GM21381 (cell line): ENCODE measurements around the gene C17orf58.
"Not testable (repeated sequence)": the region's sequence is repeated elsewhere in the genome, so short reads cannot be mapped to it uniquely, and the experiment has no call there.

Experiments
- ATAC-seq: cut with Tn5 transposase; IDR thresholded peaks from one replicate; pipeline ENCODE4 v1.9.1; 2021; ENCODE audit warnings: mild to moderate bottlenecking, moderate library complexity; ENCODE audit not compliant: unreplicated experiment

C17orf58 gene

DNA sequence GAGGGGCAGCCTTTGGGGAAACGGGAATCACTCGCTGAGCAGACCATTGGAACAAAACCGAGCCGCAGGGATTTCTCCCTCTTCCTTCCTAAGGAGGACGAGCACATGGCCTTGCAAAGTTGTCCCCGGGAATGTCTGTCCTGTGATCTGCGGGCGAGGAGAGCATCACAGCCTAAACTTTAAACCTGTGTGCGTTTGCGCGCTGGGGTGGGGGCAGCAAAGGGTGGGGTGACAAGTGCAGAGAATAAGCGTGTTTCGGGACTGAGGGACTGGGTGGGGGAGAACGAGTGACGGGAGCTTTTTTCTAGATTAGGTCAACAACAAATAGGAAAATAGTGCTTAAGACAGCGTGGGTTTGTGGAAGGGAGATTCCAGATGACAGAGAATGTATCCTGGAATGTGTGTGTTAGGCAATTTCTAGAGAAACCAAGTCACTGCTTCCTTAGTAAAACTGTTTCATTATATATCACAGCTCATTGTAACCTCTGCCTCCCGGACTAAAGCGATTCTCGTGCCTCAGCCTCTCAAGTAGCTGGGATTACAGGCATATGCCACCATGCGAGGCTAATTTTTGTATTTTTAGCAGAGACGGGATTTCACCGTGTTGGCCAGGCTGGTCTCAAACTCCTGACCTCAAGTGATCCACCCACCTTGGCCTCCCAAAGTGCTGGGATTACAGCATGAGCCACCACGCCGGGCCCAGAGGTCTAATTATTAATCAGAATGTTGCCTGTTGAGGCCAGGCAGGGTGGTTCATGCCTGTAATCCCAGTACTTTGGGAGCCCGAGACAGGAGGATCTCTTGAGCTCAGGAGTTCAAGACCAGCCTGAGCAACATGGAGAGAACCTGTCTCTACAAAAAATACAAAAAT, at the start of gene C17orf58:
Gene C17orf58 (minus strand): TSS at position 169 of the 871 bp plus-strand sequence. CDS start 271 bp downstream, outside the sequence.
- ATAC-seq = not testable (repeated sequence)

DNA sequence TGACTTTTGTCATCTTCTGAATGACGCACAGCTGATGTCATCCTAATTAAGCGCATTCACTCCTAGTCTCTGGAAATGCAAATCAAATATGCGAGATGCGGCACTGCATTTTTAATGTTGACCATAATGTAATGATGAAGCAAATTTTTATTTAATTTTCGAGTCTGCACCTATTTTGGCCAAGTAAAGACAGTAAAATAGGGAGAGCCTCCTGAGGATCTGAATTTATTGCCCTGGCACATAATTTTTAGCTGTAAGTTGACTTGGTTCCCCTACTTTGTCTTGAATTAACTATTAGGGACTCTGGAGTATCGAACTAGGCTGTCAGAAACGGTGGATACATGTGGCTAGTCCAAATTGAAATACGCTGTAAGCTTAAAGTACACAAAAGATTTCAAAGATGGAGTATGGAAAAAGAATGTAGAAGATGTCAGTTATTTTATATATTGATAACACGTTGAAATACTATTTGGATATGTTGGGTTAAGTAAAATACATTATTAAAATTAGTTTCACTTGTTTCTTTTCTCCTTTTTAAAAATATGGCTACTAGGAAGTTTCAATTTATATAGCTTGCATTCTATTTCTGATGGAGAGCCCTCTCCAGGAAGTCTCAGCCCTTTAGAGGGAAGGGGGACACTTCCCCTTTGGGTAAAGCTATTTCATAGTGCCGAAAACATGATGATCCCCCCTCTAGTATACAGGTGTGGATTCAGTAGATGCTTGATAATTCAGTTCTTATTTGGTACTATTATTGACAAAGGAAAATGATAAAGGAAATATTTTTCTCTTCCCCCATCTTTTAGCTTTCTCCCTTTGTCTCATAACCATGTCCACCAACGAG, 40.3 kb upstream of the C17orf58 start:
- no peak for ATAC-seq

DNA sequence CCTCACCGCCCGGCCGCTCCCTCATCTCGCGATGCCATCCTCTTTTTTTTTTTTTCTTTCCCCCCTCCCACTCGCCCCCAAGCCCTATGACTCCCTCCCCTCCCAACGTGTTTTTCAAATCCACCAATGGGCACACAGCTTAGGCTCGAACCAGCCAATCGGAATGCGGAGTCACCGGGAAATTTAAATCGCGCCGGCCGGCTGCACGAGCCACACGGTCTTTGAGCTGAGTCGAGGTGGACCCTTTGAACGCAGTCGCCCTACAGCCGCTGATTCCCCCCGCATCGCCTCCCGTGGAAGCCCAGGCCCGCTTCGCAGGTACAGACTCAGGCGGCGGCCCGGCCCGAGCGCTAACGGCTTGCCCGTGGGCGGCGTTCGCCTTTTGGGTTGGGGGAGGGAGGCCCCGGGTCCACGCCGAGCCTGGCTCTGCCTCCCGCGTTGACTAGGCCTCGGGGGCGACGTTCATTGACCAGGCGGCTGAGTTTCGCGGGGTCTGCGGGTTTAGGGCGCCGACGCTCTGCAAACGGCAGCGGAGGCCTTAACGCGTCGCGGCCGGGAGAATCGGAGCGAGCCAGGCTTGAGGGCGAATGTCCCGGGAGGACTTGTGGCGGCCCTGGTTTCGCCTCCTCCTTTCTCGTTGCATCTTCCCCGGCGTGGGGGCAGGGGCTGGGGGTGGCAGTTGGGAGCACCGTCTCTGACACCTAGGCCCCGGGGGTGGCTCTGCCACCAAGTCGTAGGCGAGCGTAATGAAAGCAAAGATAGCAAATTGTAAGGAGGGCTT, 39.4 kb upstream of the C17orf58 start, which contains the start of gene KPNA2:
Gene KPNA2 (plus strand): TSS at position 213 of the 781 bp plus-strand sequence. CDS start 1,398 bp downstream, outside the sequence.
- peak; percentile 86 for ATAC-seq

DNA sequence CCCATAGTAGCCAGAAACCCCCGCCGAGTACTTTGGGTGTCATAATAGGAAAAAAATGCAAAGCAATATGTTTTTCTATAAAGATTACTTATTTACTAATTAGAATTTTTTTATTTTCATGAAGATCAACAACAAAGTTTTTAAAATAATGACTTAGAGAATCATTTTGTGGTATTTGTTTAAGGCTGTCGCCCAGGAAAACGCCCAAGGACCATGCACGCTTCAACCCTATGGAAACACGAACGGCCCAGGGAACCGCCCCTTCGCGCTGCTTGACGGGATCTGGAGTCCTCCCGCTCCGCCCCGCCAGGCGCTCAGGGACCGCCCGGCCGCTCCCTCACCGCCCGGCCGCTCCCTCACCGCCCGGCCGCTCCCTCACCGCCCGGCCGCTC, 38.9 kb upstream of the C17orf58 start:
- ATAC-seq = peak; percentile 87

DNA sequence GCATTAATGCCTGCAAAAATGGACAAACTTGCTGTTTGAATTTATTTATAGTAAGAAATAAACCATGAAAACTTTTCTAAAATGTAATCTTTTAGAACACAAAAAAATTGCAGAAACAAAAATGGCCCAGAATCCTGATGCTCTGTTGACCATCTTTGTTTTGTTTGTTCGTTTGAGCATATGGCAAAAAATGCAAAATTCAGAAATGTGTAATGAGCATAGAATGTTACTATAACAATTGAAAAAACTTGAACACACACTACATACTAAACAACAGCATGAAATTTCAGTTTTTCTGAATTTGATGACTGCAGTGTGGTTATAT, 38.1 kb upstream of the C17orf58 start:
- ATAC-seq = no peak

DNA sequence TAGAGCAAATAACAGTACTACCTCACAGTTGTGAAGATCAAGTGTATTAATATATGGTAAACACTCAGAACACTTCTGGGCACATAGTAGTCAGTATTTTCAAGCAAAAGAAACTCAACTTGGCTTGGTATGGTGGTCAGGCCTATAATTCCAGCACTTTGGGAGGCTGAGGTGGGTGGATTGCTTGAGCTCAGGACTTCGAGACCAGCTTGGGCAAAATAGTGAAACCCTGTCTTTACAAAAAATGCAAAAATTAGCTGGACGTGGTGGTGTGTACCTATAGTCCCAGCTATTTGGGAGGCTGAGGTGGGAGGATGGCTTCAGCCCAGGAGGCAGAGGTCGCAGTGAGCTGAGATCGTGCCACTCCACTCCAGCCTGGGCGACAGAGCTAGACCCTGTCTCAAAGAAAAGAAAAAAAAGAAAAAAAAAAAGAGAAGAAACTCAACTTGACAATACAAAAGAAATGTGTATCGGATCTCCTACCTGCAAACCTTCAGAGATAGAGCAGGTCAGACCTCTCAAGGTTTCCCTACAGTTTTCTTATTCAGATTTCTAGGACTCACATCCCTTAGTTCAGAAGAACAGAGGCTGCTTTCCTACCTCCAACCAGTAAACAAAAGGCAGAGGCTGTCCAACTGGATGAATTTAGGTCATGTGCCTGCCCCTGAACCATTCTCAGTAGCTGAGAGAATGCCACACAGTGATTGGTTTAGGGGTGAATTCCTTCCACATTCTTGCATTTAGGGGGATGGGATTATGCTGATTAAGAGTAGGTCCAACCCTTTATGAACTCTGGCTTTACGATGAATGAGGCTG, 37.6 kb upstream of the C17orf58 start:
- no peak for ATAC-seq

DNA sequence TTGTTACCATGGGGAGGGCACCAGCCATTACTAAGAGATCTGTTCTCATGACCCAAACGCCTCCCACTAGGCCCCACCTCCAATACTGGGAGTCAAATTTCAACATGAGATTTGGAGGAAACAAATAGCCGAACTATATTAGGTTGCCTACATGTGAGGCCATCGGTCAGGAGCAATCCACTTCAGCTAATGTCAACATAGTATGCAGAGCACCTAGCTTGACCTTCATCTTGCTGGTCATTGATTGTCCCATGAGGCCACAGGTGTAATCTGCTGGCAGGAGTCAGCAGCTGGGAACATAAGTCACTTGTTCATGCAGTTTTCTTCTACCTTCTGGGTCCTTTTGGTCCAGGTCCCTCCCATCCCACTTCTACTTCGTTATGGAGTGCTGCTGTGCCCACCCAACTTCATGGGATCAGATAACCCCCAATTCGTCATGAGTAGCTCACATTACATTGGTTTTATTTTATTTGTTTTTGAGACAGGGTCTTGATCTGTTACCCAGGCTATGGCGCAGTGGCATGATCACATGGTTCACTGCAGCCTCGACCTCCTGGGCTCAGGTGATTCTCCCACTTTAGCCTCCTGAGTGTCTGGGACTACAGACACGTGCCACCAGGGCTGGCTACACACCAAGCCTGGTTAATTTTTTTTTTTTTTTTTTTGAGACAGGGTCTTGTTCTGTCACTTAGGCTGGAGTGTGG, 33.4 kb upstream of the C17orf58 start:
- no peak for ATAC-seq

DNA sequence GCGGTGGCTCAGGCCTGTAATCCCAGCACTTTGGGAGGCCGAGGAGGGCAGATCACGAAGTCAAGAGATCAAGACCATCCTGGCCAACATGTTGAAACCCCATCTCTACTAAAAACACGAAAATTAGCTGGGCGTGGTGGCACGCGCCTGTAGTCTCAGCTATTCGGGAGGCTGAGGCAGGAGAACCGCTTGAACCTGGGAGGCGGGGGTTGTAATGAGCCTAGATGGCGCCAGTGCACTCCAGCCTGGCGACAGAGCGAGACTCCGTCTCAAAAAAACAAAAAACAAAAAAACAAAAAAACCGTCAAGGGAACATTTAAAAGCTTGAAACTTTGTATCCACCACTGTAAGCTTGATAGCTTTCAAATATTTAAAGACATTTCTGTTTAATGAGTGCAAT, 26.3 kb upstream of the C17orf58 start:
- not testable (repeated sequence) for ATAC-seq

DNA sequence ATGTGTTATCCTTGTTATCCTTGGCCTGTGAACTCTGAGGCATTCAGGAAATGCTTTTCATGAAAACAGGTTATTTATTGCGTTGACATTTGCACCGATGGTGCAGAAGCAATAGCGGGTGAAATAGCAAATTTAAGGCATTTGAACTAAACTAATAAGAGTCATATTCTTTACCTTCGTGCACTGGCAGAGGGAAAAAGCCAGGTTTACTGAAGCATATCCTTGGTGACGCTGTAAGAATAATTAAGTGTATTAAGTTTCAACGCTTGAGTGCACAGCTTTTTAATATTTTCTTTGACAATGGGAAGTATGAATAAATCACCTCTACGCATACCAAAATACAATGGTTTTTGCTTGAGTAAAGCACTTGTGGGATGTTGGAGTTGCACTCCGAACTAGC, 25.7 kb upstream of the C17orf58 start:
- ATAC-seq = no peak

DNA sequence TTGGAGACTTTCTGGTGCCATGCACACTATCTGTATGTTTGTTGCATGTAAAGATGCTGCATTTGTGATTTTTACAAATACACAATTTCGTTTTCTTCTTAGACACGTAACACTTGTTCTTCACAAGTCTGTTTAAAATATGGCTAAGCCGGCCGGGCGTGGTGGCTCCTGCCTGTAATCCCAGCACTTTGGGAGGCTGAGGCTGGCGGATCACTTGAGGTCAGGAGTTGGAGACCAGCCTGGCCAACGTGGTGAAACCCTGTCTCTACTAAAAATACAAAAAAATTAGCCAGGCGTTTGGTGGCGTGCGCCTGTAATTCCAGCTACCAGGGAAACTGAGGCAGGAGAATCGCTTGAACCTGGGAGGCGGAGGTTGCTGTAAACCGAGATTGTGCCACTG, 24.5 kb upstream of the C17orf58 start:
- ATAC-seq = not testable (repeated sequence)

DNA sequence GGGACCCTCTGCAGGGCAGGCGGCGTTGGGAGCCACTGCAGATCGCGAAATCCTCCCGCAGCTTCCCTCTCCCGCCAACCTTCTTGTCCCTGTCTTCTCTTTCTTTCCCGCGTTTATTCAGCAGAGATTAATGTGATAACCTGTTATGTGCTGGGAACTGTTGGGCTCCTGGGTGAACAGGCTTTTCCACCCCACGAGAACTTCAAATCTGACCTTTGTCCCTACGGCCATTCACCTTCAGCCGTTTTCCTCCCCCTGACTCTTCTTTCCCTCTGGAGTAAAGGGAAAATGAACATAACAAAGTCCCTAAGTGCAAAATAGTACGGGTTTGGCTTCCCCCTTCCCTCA, 24.1 kb upstream of the C17orf58 start:
- ATAC-seq = peak; percentile 18

DNA sequence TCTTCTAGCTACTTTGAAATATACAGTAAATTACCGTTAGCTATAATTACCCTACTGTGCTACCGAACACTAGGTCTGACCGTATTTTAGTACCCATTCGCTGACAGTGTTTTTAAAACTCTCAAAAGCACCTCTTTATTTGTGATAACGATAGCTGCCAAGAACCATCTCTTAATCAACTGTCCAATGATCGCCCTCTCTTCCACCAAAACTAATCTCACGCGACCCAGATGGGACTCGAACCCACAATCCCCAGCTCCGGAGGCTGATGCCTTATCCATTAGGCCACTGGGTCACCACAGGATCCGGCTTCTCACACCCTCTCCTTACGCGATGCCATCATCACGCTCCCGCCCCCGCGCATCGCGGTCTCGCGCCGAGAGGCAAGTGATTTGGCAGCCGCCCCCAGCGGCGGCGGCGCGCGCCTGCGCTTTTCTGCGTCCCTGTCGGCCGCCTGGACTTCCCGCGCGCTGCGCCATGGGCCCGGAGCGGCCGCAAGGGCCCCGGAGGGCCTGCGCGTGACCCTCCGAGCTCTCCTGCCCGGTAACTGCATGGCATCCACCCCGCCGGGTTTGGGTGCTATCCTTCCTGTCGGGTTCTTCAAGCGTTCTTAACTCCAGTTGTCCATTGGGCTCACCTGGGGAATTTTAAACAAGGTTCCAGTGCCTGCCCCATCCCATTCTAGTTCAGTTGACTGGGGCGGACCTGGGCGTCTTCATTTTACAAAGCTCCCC, 23.6 kb upstream of the C17orf58 start:
- ATAC-seq = peak; percentile 95

DNA sequence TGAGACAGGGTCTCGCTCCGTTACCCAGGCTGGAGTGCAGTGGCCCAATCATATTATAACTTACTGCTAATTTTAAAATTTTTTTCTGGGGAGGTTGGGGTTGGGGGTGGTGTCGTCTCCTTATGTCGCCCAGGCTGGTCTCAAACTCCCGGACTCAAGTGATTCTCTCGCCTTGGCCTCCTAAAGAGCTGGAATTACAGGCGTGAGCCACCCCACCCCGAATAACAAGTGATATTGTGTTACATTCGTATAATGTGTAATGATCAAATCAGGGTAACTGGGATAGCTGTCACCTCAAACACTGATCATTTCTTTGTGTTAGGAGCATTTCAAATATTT, 23.0 kb upstream of the C17orf58 start:
- no peak for ATAC-seq

DNA sequence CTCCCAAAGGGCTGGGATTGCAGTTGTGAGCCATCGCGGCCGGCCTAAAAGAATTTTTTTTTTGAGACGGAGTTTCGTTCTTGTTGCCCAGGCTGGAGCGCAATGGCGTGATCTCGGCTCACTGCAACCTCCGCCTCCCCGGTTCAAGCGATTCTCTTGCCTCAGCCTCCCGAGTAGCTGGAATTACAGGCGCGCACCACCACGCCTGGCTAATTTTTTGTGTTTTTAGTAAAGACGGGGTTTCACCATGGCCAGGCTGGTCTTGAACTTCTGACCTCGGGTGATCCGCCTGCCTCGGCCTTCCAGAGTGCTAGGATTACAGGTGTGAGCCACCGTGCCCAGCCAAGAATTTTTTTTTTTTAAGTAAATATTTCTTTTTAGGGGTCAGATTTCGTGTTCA, 22.2 kb upstream of the C17orf58 start:
- ATAC-seq = not testable (repeated sequence)

DNA sequence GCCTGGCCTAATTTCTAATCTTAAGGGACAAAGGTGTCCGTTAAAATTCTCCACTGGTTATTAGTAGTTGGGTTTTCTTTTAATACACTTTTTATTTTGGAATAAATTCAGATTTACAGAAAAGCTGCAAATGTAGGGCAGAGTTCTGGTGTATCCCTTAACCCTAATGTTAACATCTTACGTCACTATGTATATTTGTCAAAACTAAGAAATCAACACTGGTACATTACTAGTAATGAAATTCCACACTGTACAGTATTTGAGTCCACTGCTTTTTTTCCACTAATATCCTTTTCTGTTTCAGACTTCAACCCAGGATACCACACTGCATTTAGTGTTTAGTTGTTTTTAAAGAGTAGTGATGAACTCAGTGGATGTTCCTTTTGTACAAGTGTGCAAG, 20.6 kb upstream of the C17orf58 start:
- no peak for ATAC-seq

DNA sequence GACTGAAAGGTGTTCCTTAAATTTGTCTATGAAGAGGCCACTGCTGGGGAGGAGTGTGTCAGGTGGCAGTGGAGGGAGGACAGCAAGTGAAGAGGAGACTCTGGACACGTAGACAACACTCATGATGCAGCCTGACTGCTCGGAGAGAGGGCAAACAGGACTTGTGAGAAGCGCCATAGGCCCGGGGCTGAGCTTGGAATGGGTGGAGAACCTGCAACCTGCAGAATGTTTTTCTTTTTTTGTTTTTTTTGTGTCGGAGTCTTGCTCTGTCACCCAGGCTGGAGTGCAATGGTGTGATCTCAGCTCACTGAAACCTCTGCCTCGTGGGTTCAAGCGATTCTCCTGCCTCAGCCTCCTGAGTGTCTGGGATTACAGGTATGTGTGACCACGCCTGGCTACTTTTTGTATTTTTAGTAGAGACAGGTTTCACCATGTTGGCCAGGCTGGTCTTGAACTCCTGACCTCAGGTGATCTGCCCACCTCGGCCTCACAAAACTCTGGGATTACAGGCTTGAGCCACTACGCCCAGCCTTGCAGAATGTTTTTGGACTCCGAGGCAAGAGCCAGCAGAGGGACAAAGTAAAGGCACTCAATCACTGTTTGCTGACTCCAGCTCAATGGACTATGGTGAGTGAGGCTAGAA, 18.9 kb upstream of the C17orf58 start:
- no peak for ATAC-seq

DNA sequence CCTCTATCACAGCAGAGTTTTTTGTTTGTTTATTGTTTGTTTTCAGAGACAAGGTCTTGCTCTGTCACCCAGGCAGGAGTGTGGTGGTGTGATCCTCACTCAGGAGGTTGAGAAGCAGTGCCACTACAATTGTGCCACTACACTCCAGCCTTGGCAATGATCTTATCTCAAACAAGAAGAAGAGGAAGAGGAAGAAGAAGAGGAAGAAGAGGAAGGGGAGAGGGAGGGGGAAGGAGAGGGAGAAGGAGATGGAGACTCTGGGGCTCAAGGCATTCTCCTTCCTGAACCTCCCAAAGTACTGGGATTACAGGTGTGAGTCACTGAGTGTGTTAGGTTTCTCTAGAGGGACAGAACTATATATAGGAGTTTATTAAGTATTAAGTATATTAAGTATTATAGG, 17.1 kb upstream of the C17orf58 start:
- no peak for ATAC-seq

DNA sequence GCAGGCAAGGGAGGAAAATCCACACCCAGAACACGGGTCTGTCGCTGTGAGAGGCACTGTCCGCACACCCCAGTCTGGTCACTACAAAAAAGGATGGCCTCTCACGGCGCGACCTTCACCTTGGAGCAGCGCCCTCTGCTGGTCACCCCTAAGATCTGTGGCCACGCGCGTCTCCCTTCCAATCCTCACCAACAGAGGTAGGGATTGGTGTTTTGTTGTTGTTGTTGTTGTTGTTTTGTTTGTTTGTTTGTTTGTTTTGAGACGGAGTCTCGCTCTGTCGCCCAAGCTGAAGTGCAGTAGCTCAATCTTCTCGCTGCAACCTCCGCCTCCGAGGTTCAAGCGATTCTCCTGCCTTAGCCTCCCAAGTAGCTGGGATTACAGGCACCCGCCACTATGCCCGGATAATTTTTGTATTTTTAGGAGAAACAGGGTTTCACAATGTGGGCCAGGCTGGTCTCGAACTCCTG, 15.0 kb upstream of the C17orf58 start:
- peak; percentile 75 for ATAC-seq

DNA sequence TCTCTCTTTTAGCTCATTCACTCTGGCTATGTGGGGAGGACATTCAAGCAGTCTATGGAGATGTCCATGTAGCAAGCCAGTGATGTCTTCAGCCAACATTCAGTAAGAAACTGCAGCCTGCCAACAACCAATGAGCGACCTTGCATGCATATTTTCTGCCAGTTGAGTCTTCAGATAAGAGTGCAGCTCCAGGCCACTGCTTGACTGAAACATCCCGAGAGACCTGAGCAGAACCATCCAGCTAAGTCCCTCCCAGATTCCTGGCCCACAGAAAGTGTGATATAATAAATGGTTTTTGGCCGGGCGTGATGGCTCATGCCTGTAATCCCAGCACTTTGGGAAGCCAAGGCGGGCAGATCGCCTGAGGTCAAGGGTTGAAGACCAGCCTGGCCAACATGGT, 10.5 kb upstream of the C17orf58 start:
- ATAC-seq = no peak
